ENCODE results near the gene GZMH.
A peak's percentile ranks its signal among the peaks of the same experiment; 100 is the strongest.
"Not testable (repeated sequence)": the region's sequence is repeated elsewhere in the genome, so short reads cannot be mapped to it uniquely, and the experiment has no call there.

GZMH gene

GRCh38 chr14:24607081-24607480, 2.4 kb downstream of the GZMH start:
- Histone ChIP-seq H3K9me3 (no peaks in the 10 kb centered on the region), H3K4me1 (no peaks in the 10 kb centered on the region), H3K27ac (no peak overlapping the region), H3K36me3 (no peaks in the 10 kb centered on the region), H3K4me3 (no peak overlapping the region), H3K27me3 (no peaks in the 10 kb centered on the region)
- intact Hi-C loops (cut with DNase I; ENCODE audit: low total_unique reads), result no loop called here
- no peak for TF ChIP-seq CTCF (IDR thresholded peaks at IDR 0.05)
- DNase-seq, result no peak

DNA sequence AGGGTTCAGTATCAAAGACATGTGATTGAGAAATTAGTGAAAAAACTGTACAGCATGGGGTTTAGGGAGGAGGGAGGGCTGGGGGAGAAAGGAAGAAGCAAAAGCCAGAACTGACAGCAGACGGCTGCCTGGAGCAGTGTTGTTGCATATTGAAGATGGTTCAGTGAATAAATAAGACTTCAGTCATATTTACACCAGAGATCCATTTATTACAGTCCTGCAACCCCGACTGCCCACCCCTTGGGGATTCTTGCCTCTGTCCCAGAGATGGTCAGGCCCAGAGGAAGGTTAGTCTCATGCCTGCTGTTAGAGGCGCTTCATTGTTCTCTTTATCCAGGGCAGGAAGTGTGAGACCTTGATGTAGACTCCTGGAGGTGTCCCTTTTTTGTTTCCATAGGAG, 3.2 kb downstream of the GZMH start:
- H3K36me3 ChIP-seq, result no peaks in the 10 kb centered on the region
- no peaks in the 10 kb centered on the region for H3K27me3 ChIP-seq
- no peak for DNase-seq
- H3K4me1 ChIP-seq, result no peaks in the 10 kb centered on the region
- H3K9me3 ChIP-seq, result no peaks in the 10 kb centered on the region
- no peak overlapping the region for H3K27ac ChIP-seq
- H3K4me3 ChIP-seq, result no peak overlapping the region
- TF ChIP-seq CTCF (IDR thresholded peaks at IDR 0.05), result no peak
- intact Hi-C loops (cut with DNase I; ENCODE audit: low total_unique reads), result no loop called here

DNA sequence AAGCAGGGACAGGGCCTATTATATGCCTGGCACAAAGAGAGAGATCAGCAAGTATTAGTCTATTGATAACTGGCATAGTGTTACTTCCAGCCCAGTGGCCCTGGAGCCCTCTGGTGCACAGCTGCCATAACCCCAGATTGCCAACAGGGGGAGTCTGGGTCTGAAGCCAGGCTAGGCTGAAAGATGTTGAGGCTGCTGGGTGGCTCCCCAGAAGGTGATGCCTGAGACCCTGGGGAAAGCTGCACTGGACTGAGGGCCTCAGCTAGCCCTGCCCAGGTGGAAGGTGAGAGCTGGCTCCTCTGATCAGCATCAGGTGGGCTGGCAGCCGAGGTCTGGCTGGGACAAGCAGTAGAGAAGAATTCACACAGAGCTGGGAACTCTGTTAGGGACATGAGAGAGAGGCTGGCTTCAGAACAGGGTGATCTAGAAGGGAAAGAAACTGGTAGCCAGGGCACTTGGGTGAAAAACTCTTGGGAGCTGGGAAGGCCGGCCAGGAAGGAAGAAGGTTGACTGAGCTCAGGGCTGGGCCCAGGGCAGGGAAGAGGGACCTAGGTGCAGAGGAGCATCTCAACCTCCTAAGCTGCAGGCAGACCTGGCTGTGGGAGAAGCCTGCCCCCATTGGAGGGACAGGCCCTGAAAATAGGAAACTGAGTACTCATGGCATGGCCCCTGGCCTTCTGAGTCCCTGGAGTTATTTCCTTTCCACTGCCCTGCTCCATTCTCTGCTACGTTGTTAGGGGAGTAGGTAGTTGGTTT, 3.9 kb downstream of the GZMH start:
- H3K9me3 ChIP-seq, result no peaks in the 10 kb centered on the region
- no peaks in the 10 kb centered on the region for H3K36me3 ChIP-seq
- DNase-seq, result no peak
- no peaks in the 10 kb centered on the region for H3K4me1 ChIP-seq
- no peaks in the 10 kb centered on the region for H3K27me3 ChIP-seq
- peak; percentile 6 to 29 for TF ChIP-seq CTCF (IDR thresholded peaks at IDR 0.05)
- no peak overlapping the region for H3K27ac ChIP-seq
- intact Hi-C loops (cut with DNase I; ENCODE audit: low total_unique reads), result no loop called here
- no peak overlapping the region for H3K4me3 ChIP-seq

- Histone ChIP-seq H3K9me3 (peaks cover 0 to 11% (median 0%) of the 10 kb centered on the region in 3 donors), H3K27ac (no peak overlapping the region), H3K27me3 (no peaks in the 10 kb centered on the region), H3K4me3 (no peak overlapping the region), H3K36me3 (no peaks in the 10 kb centered on the region), H3K4me1 (no peaks in the 10 kb centered on the region)
- no peak for TF ChIP-seq CTCF (IDR thresholded peaks at IDR 0.05)
- DNase-seq, result no peak
- intact Hi-C loops (cut with DNase I; ENCODE audit: low total_unique reads), result no loop called here
These were observed 12.1 kb downstream of the GZMH start for GRCh38 chr14:24597403-24597802.

GRCh38 chr14:24595073-24595808, 14.2 kb downstream of the GZMH start:
- peaks cover 0 to 11% (median 0%) of the 10 kb centered on the region in 3 donors for H3K9me3 ChIP-seq
- no peak overlapping the region for H3K4me3 ChIP-seq
- no peak for DNase-seq
- TF ChIP-seq CTCF (IDR thresholded peaks at IDR 0.05), result no peak
- H3K4me1 ChIP-seq, result no peaks in the 10 kb centered on the region
- H3K27ac ChIP-seq, result no peak overlapping the region
- H3K27me3 ChIP-seq, result no peaks in the 10 kb centered on the region
- intact Hi-C loops (cut with DNase I; ENCODE audit: low total_unique reads), result no loop called here
- no peaks in the 10 kb centered on the region for H3K36me3 ChIP-seq

GRCh38 chr14:24591004-24591403, 18.5 kb downstream of the GZMH start:
- peaks cover 0 to 18% (median 10%) of the 10 kb centered on the region in 3 donors for H3K9me3 ChIP-seq
- intact Hi-C loops (cut with DNase I; ENCODE audit: low total_unique reads); H3K4me1 ChIP-seq; DNase-seq; H3K4me3 ChIP-seq; H3K27ac ChIP-seq; H3K36me3 ChIP-seq; H3K27me3 ChIP-seq: not testable (repeated sequence)

DNA sequence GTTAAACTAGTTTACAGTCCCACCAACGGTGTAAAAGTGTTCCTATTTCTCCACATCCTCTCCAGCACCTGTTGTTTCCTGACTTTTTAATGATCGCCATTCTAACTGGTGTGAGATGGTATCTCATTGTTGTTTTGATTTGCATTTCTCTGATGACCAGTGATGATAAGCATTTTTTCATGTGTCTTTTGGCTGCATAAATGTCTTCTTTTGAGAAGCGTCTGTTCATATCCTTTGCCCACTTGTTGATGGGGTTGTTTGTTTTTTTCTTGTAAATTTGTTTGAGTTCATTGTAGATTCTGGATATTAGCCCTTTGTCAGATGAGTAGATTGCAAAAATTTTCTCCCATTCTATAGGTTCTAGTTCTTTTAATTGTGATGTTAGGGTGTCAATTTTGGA, 25.1 kb downstream of the GZMH start:
- H3K36me3 ChIP-seq; intact Hi-C loops (cut with DNase I; ENCODE audit: low total_unique reads); DNase-seq; H3K27ac ChIP-seq; H3K4me1 ChIP-seq; H3K27me3 ChIP-seq; H3K4me3 ChIP-seq: not testable (repeated sequence)
- peaks cover 0 to 10% (median 8%) of the 10 kb centered on the region in 3 donors for H3K9me3 ChIP-seq

Data from tibial artery (tissue), 4 donors.